Measurements from ENCODE around the gene NRXN3. TPM values are rescaled to one million over a fixed set of nuclear protein-coding genes. Genes with fewer than 3 reads are reported as not detected.

NRXN3 gene
- total and polyA plus RNA-seq, 8 donors = 0.53 to 2.5 (median 1.5) TPM

- no peaks in the 10 kb centered on the region for H3K27me3 ChIP-seq
- H3K4me1 ChIP-seq = no peaks in the 10 kb centered on the region
- FAIRE-seq (no peak), ATAC-seq (no peak), DNase-seq (no peak)
- no peaks in the 10 kb centered on the region for H3K9me3 ChIP-seq
- H3K27ac ChIP-seq = no peak overlapping the region
- intact Hi-C loops (cut with DNase I) = no loop called here
- 44 to 53% methylated on average over 3 of the region's 3 CpGs for WGBS, 2 donors
- no peaks in the 10 kb centered on the region for H3K36me3 ChIP-seq
- no peak overlapping the region for H3K4me3 ChIP-seq
- no peak for TF ChIP-seq CTCF (IDR thresholded peaks at IDR 0.05)
Observed at GRCh38 chr14:78228702-78229327, 58.6 kb downstream of the NRXN3 start.

GRCh38 chr14:78232231-78233000 is 62.2 kb downstream of the NRXN3 start:
- no peak for ATAC-seq
- H3K4me3 ChIP-seq = no peak overlapping the region
- intact Hi-C loops (cut with DNase I) = no loop called here
- no peaks in the 10 kb centered on the region for H3K4me1 ChIP-seq
- WGBS, 2 donors = 55 to 57% methylated on average over 5 of the region's 5 CpGs
- no peak for DNase-seq
- no peak overlapping the region for H3K27ac ChIP-seq
- TF ChIP-seq CTCF (IDR thresholded peaks at IDR 0.05) = no peak
- H3K9me3 ChIP-seq = no peaks in the 10 kb centered on the region
- no peaks in the 10 kb centered on the region for H3K27me3 ChIP-seq
- H3K36me3 ChIP-seq = no peaks in the 10 kb centered on the region
- FAIRE-seq = no peak

- FAIRE-seq = no peak
- intact Hi-C loops (cut with DNase I) = no loop called here
- Histone ChIP-seq H3K27ac (no peak overlapping the region), H3K9me3 (no peaks in the 10 kb centered on the region), H3K36me3 (no peaks in the 10 kb centered on the region), H3K4me3 (no peak overlapping the region), H3K4me1 (no peaks in the 10 kb centered on the region), H3K27me3 (no peaks in the 10 kb centered on the region)
- WGBS, 2 donors = 67 to 77% methylated on average over 10 of the region's 10 CpGs
- DNase-seq = no peak
- no peak for ATAC-seq
- no peak for TF ChIP-seq CTCF (IDR thresholded peaks at IDR 0.05)
Observed at GRCh38 chr14:78238141-78238540, 68.0 kb downstream of the NRXN3 start.

- DNase-seq = no peak
- no peaks in the 10 kb centered on the region for H3K9me3 ChIP-seq
- H3K36me3 ChIP-seq = no peaks in the 10 kb centered on the region
- no peak for FAIRE-seq
- 24 to 28% methylated on average over 3 of the region's 3 CpGs for WGBS, 2 donors
- no peak for TF ChIP-seq CTCF (IDR thresholded peaks at IDR 0.05)
- no peaks in the 10 kb centered on the region for H3K4me1 ChIP-seq
- no peaks in the 10 kb centered on the region for H3K27me3 ChIP-seq
- intact Hi-C loops (cut with DNase I) = no loop called here
- no peak for ATAC-seq
- no peak overlapping the region for H3K27ac ChIP-seq
- H3K4me3 ChIP-seq = no peak overlapping the region
Observed at GRCh38 chr14:78240567-78240966, 70.4 kb downstream of the NRXN3 start.

- DNase-seq (no peak), FAIRE-seq (no peak)
- intact Hi-C loops (cut with DNase I) = no loop called here
Observed at GRCh38 chr14:78242086-78242485, 71.9 kb downstream of the NRXN3 start.

More at GRCh38 chr14:78242086-78242485, 71.9 kb downstream of the NRXN3 start:
- Histone ChIP-seq H3K36me3 (no peaks in the 10 kb centered on the region), H3K4me1 (no peaks in the 10 kb centered on the region), H3K4me3 (no peak overlapping the region), H3K27me3 (no peaks in the 10 kb centered on the region), H3K9me3 (no peaks in the 10 kb centered on the region), H3K27ac (no peak overlapping the region)
- no peak for TF ChIP-seq CTCF (IDR thresholded peaks at IDR 0.05)
- no peak for ATAC-seq
- WGBS, 2 donors = 55 to 59% methylated on average over 5 of the region's 5 CpGs

All from pancreas (tissue), 10 donors.